ENCODE results near the gene ARL10. TPM values are rescaled to one million over a fixed set of nuclear protein-coding genes. Genes with fewer than 3 reads are reported as not detected.
A peak's percentile ranks its signal among the peaks of the same experiment; 100 is the strongest.

The ARL10 gene
- total RNA-seq, 1 donor from 2014 or later = 14.3 TPM

DNA sequence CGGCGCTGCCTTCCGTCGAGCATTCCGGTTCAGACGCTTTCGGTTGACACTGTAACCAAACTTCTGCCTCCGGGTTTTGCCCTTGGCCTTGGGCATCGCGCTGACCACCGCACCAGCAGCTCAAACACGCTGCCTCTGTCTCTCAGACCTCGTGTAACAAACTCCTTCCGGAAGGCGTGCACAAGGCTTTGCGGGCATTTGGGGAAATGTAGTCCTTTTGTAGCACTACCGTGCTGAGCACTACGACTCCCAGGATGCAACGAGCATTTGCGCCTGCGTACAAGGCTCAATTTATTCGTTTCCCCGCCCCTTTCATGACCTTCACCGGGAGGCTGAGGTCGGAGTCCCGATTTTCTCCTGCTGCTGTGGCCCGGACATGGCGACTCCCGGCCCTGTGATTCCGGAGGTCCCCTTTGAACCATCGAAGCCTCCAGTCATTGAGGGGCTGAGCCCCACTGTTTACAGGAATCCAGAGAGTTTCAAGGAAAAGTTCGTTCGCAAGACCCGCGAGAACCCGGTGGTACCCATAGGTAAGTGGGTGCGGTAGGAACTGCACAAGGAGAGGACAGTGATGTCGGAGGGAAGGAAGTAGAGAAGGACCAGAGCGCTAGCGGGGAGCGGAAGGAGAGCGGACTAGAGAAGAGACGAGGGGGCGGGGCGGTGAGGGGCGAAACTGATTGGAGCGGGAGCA, 23.3 kb downstream of the ARL10 start, which contains the start of the genes HIGD2A and NOP16:
HIGD2A (plus strand) TSS at position 308 of the 691 bp plus-strand sequence; CDS start at position 377, 69 bp downstream.
NOP16 (minus strand) TSS at position 155 of the 691 bp plus-strand sequence; CDS start at position 96, 59 bp downstream.
- H3K27ac ChIP-seq (ENCODE audit: low read depth, low read length) = peak within 1 kb of the TSS; percentile 95
- no peaks in the 10 kb centered on the region for H3K27me3 ChIP-seq (ENCODE audit: insufficient read depth, low read length)
- H3K27ac Mint-ChIP-seq (ENCODE audit: unreplicated experiment) = peak within 1 kb of the TSS; percentile 100
- peak within 1 kb of the TSS; percentile 73 for H2AFZ ChIP-seq (ENCODE audit: low read depth, low read length)
- H3K79me2 ChIP-seq (ENCODE audit: insufficient read depth, low read length) = peaks cover 51% of the 10 kb centered on the region
- H3K4me3 ChIP-seq (ENCODE audit: insufficient read depth, low read depth, low read length) = peak within 1 kb of the TSS; percentile 76
- H3K4me3 Mint-ChIP-seq (ENCODE audit: unreplicated experiment) = peak within 1 kb of the TSS; percentile 100
- FAIRE-seq = peak; percentile 90
- H3K36me3 Mint-ChIP-seq (ENCODE audit: low read depth, unreplicated experiment) = peaks cover 13% of the 10 kb centered on the region
- H3K4me1 Mint-ChIP-seq (ENCODE audit: low read depth, unreplicated experiment) = peaks cover 7% of the 10 kb centered on the region
- TF ChIP-seq EZH2 (IDR thresholded peaks at IDR 0.05; ENCODE audit: insufficient read depth, low read length) = no peak
- TF ChIP-seq, protein P1, sequence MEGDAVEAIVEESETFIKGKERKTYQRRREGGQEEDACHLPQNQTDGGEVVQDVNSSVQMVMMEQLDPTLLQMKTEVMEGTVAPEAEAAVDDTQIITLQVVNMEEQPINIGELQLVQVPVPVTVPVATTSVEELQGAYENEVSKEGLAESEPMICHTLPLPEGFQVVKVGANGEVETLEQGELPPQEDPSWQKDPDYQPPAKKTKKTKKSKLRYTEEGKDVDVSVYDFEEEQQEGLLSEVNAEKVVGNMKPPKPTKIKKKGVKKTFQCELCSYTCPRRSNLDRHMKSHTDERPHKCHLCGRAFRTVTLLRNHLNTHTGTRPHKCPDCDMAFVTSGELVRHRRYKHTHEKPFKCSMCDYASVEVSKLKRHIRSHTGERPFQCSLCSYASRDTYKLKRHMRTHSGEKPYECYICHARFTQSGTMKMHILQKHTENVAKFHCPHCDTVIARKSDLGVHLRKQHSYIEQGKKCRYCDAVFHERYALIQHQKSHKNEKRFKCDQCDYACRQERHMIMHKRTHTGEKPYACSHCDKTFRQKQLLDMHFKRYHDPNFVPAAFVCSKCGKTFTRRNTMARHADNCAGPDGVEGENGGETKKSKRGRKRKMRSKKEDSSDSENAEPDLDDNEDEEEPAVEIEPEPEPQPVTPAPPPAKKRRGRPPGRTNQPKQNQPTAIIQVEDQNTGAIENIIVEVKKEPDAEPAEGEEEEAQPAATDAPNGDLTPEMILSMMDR (IDR thresholded peaks at IDR 0.05; ENCODE audit: insufficient read depth, low read depth, low read length) = no peak
- no peaks in the 10 kb centered on the region for H3K9me3 ChIP-seq (ENCODE audit: insufficient read depth, low read depth, low read length)
- peaks cover 13% of the 10 kb centered on the region for H3K4me1 ChIP-seq (ENCODE audit: insufficient read depth, low read length)
- H3K9ac ChIP-seq (ENCODE audit: low read length) = peak within 1 kb of the TSS; percentile 95
- H4K20me1 ChIP-seq (ENCODE audit: insufficient read depth, low read length) = peaks cover 37% of the 10 kb centered on the region
- H3K4me2 ChIP-seq (ENCODE audit: low read length) = peak within 1 kb of the TSS; percentile 93
- peaks cover 17% of the 10 kb centered on the region for H3K36me3 ChIP-seq (ENCODE audit: insufficient read depth, low read length)
- DNase-seq (ENCODE audit: low read depth) = peak; percentile 97
- no peaks in the 10 kb centered on the region for H3K9me3 Mint-ChIP-seq (ENCODE audit: unreplicated experiment)
- H3K27me3 Mint-ChIP-seq (ENCODE audit: low read depth, unreplicated experiment) = no peaks in the 10 kb centered on the region

DNA sequence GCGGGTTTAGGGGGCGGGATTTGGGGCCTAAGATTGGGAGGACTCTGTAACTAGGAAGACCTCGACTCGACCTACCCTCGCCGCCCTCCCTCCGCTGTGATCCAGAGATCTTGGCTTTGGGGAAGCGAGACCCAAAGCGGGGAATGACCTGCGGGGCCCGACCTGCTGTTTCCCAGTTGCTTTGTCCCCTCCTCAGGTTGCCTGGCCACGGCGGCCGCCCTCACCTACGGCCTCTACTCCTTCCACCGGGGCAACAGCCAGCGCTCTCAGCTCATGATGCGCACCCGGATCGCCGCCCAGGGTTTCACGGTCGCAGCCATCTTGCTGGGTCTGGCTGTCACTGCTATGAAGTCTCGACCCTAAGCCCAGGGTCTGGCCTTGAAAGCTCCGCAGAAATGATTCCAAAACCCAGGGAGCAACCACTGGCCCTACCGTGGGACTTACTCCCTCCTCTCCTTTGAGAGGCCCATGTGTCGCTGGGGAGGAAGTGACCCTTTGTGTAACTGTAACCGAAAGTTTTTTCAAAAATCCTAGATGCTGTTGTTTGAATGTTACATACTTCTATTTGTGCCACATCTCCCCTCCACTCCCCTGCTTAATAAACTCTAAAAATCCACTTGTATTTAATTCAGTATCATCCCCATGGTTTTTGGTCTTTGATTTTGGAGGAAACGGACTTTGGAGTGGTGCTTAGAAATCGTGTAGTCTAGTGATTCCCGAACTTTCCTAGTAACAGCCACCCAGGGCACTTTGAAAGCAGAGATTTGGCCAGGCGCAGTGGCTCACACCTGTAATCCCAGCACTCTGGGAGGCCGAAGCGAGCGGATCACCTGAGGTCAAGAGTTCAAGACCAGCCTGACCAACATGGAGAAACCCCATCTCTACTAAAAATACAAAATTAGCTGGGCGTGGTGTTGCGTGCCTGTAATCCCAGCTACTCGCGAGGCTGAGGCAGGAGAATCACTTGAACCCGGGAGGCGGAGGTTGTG, 24.1 kb downstream of the ARL10 start:
- peak overlapping the region; percentile 100 for H3K27ac Mint-ChIP-seq (ENCODE audit: unreplicated experiment)
- Histone ChIP-seq H3K9ac (ENCODE audit: low read length) (peak overlapping the region; percentile 95), H3K4me2 (ENCODE audit: low read length) (peak overlapping the region; percentile 93), H3K4me3 (ENCODE audit: insufficient read depth, low read depth, low read length) (peak overlapping the region; percentile 76), H3K27ac (ENCODE audit: low read depth, low read length) (peak overlapping the region; percentile 95), H3K4me1 (ENCODE audit: insufficient read depth, low read length) (peaks cover 13% of the 10 kb centered on the region), H3K79me2 (ENCODE audit: insufficient read depth, low read length) (peaks cover 48% of the 10 kb centered on the region), H3K27me3 (ENCODE audit: insufficient read depth, low read length) (no peaks in the 10 kb centered on the region), H3K36me3 (ENCODE audit: insufficient read depth, low read length) (peaks cover 15% of the 10 kb centered on the region), H4K20me1 (ENCODE audit: insufficient read depth, low read length) (peaks cover 30% of the 10 kb centered on the region), H2AFZ (ENCODE audit: low read depth, low read length) (peak overlapping the region; percentile 72), H3K9me3 (ENCODE audit: insufficient read depth, low read depth, low read length) (no peaks in the 10 kb centered on the region)
- DNase-seq (ENCODE audit: low read depth) (no peak), FAIRE-seq (no peak)
- no peaks in the 10 kb centered on the region for H3K9me3 Mint-ChIP-seq (ENCODE audit: unreplicated experiment)
- TF ChIP-seq EZH2 (IDR thresholded peaks at IDR 0.05; ENCODE audit: insufficient read depth, low read length) = no peak
- TF ChIP-seq, protein P1 (IDR thresholded peaks at IDR 0.05; ENCODE audit: insufficient read depth, low read depth, low read length) = no peak
- H3K4me1 Mint-ChIP-seq (ENCODE audit: low read depth, unreplicated experiment) = peaks cover 7% of the 10 kb centered on the region
- H3K27me3 Mint-ChIP-seq (ENCODE audit: low read depth, unreplicated experiment) = no peaks in the 10 kb centered on the region
- H3K36me3 Mint-ChIP-seq (ENCODE audit: low read depth, unreplicated experiment) = peaks cover 11% of the 10 kb centered on the region
- peak overlapping the region; percentile 100 for H3K4me3 Mint-ChIP-seq (ENCODE audit: unreplicated experiment)

Data from astrocyte (in vitro differentiated cells and primary cell).